Measurements from ENCODE around the gene ISG15.

Gene ISG15

DNA sequence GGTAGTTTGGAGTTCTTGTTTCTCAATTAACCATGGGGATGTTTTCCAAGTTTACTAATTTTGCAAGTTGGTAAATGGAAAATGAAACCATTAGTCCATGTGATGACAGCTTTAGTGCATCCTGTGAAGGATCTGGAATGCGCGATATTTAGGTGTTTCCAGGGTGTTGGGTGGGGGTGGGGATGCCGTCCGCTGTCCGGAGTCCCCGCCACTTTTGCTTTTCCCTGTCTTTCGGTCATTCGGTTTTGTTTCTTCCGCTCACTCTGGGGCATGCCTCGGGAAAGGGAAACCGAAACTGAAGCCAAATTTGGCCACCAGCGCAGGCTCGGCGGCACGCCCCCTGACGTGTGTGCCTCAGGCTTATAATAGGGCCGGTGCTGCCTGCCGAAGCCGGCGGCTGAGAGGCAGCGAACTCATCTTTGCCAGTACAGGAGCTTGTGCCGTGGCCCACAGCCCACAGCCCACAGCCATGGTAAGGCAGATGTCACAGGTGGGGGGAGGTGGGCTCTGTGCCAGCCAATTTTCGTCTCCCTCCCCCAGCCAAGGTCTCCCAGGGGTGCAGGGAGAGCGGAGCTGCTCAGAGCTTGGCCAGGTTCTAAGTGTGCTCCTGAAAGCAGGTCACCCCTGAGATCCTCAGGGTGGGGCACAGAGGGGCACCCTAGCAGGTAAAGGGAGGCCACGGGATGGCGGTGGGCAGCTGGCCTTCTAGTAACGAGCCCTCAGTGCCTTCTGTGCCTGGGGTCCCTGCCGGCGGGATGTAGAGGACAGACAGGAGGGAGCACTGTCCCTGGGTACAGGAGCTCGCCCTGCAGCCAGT, at the start of gene ISG15:
Gene ISG15 (plus strand): TSS at position 393 of the 817 bp plus-strand sequence. CDS start 77 bp downstream, at position 470.
- DNase-seq (ENCODE audit: low spot score): peak; percentile 74

DNA sequence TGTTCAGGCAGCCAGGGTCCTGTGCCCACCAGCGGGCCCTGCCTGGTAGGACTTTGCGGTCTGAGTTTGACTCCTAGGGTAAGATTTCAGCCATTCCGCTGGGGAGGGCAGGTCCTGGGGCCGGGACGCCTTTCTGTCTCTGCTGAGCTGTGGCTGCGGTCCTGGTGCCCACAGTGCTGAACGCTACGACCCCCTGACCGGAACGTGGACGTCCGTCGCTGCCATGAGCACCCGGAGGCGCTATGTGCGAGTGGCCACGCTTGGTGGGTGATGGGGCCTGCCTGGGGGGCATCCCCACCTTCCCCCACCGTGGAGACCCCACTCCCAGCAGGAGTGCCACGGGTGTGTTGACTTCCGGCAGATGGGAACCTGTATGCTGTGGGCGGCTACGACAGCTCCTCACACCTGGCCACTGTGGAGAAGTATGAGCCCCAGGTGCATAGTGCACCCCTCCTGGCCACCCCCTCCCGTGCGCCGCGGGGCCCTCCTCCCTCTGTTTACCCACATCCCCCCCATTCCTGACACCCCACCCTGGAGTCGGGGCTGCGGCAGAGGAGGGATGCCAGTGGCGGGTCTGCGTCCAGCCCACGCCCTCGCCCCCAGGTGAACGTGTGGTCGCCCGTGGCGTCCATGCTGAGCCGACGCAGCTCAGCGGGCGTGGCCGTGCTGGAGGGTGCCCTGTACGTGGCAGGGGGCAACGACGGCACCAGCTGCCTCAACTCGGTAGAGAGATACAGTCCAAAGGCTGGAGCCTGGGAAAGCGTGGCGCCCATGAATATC, 49.4 kb upstream of the ISG15 start:
- DNase-seq (ENCODE audit: low spot score): no peak

DNA sequence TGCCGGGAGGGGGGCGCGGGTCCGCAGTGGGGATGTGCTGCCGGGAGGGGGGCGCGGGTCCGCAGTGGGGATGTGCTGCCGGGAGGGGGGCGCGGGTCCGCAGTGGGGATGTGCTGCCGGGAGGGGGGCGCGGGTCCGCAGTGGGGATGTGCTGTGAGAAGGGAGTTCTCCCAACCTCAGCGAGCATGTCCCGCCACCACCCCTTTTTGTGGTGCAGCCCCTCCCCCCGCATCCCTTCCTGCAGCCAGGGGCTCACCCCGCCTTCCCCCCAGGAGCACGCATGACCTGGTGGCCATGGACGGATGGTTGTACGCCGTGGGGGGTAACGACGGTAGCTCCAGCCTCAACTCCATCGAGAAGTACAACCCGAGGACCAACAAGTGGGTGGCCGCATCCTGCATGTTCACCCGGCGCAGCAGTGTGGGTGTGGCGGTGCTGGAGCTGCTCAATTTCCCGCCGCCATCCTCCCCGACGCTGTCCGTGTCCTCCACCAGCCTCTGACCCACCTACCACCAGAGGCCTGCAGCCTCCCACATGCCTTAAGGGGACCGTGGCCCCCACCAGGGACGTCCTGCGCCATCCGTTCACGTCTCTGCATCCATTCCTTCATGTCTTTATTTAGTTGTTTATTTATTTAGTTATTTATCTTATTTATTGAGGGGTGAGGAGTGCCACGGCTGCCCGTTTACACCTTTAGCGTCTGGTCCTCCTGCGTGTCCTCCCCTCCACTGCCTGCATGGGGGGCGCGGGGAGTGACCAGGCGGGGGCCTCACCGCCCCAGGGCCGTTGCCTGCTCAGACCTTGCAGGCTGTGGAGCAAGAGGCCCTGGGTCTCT, 48.4 kb upstream of the ISG15 start:
- no peak for DNase-seq (ENCODE audit: low spot score)

DNA sequence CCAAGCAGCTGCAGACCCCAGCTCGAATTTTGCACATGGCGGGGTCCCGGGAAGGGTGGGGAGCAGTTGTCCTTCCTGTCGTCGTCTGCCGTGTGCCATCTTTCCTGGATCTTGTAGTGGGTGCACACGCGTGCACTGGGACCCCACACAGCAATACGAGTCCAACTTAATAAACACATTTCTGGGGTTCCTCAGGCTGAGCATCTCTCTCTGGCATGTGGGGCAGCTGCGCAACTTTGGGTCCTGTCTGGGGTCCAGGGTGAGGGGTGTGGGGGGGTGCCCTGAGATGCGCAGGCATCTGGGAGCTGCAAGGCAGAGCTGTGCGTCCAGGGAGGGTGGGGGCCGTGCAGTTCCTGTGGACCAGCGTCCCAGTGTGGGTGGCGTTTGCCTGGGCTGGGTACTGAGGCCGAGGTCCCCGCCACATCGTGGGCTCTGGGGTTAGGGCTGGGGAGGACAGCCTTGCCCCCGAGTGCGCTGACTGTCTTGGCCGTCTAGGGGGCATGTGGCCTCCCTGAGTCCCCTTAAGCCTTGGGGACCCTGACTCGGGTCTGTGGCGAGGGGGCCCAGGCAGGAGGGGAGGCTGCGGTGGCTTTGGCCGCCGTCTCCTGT, 47.7 kb upstream of the ISG15 start:
- DNase-seq (ENCODE audit: low spot score): no peak

DNA sequence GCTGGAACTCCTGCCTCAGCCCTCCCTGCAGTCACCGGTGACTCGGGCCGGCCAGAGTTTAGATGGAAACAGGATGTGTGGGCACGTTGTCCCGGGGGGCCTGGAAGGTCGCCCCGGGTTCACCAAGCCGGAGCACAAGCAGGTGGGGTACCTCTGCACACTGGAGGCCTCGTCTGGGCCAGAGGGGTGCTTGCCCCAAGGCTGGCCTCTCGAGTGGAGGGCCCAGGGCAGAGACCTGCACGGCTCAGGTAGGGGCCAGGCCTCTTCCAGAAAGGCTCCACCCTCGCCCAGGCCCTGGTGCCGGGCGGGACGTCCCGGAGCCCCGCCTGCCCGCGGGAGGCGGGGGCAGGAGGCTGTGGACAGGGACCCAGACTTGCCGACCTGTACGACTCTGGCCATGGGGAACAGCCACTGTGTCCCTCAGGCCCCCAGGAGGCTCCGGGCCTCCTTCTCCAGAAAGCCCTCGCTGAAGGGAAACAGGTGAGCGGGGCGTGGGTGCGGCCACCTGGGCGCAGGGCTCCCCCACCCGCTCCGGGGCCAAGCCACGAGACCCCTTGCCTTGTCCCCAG, 47.1 kb upstream of the ISG15 start, which contains the start of gene PLEKHN1:
Gene PLEKHN1 (plus strand): TSS at position 348 of the 569 bp plus-strand sequence. CDS start 50 bp downstream, at position 398.
- no peak for DNase-seq (ENCODE audit: low spot score)

DNA sequence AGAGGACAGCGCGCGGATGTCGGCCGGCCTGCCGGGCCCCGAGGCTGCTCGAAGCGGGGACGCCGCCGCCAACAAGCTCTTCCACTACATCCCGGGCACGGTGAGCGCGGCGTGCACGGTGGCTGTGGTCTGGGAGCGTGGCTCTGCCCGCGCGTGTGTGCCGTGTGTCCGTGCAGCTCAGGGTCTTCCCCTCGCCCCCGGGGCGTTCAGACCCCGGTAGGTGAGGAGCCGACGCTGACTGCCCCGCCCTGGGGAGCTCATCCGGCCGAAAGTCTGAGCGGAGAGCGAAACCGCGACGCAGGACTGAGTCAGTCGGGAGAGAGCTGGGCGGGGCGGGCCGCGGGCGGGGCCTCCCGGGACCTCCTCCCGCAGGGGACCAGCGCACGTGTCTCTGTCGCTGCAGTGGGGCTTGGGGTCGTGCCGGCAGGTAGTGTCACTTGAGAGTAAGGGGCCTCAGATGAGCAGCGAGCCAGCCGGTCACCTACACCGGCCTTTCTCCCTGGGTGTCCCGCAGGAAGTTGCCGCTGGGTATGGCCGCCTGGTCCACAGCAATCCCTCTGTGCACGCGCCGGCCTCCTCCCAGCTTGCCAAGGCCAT, 46.5 kb upstream of the ISG15 start:
- DNase-seq (ENCODE audit: low spot score): no peak

DNA sequence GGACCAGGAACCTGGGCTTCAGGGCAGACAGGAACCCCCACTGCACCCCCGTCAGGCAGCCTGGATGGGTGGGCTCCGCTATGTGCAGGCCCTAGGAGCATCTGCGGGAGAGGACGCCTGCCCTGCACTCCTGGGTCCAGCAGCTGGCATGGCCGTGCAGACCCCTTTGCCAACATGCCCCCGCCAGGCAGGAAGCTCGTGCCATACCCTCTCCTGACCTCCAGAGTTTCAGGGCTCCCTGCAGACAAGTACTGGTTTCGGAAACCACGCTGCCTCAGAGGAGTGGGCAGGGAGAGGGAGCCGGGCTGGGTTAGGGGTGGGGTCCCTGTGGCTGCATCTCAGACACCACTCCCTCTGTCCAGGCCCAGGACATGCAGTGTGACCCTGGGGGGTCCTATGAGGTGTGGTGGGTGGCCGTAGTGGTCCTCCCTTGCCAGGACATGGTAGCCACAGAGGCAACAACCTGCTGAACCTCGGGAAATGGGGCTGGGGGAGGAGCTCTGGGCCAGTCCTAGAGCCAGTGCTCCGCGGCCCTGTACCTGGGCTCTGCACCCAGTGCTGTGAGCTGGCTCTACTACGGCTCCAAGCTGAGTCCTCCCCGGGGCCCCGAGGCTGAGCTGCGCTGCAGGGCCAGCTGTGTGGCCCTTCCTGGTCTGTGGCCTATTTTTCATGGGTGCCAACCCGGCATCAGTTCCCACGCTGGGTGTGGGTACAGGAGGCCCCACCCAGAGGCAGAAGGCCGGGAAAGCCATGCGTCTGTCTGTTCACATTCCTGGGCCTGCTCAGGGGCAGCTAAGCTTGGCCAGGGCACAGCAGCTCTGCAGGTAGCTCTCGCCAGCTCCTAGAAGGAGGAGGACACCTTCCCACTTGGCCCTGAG, 45.6 kb upstream of the ISG15 start:
- no peak for DNase-seq (ENCODE audit: low spot score)

DNA sequence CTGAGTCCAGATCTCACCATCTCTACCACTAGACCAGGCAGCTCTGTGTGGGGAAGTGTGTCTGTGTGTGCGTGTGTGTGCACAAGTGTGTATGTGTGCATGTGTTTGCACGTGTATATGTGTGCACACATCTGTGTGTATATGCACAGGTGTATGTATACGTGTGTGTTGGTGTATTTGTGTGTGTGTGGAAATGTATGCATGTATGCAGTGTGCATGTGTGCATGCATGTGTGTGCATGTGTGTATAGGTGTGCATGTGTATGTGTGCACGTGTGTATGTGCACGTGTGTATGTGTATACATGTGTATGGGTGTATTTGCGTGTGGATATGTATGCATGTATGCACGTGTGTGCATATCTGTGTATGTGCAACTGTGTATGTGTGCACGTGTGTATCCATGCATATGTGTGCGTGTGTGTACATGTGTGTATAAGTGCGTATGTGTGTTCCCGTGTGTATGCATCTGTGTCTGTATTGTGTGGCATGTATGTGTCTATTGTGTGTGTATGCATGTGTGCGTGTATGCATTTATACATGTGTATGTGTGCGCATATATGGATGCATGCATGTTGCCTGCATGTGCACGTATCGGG, 43.9 kb upstream of the ISG15 start:
- DNase-seq (ENCODE audit: low spot score): no peak

DNA sequence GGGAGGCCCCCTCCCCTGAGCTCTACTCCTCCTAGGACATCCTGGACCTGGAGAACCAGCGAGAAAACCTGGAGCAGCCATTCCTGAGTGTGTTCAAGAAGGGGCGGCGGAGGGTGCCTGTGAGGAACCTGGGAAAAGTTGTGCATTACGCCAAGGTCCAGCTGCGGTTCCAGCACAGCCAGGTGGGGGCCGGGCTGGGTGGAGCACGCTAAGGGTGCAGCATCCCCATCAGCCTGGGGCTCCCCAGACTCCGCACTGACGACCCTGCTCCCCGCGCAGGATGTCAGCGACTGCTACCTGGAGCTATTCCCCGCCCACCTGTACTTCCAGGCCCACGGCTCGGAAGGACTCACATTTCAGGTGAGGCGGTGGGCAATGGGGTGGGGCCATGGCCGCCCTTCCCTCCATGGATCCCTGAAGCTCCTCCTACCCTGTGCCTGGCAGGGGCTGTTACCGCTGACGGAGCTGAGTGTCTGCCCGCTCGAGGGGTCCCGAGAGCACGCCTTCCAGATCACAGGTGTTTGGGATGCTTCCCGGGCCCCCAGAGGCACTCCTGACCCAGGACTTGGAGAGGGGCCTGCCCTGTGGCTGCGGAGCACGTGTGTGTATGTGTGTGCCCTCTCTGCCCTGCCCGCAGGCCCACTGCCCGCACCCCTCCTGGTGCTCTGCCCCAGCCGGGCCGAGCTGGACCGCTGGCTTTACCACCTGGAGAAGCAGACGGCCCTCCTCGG, 42.9 kb upstream of the ISG15 start:
- no peak for DNase-seq (ENCODE audit: low spot score)

DNA sequence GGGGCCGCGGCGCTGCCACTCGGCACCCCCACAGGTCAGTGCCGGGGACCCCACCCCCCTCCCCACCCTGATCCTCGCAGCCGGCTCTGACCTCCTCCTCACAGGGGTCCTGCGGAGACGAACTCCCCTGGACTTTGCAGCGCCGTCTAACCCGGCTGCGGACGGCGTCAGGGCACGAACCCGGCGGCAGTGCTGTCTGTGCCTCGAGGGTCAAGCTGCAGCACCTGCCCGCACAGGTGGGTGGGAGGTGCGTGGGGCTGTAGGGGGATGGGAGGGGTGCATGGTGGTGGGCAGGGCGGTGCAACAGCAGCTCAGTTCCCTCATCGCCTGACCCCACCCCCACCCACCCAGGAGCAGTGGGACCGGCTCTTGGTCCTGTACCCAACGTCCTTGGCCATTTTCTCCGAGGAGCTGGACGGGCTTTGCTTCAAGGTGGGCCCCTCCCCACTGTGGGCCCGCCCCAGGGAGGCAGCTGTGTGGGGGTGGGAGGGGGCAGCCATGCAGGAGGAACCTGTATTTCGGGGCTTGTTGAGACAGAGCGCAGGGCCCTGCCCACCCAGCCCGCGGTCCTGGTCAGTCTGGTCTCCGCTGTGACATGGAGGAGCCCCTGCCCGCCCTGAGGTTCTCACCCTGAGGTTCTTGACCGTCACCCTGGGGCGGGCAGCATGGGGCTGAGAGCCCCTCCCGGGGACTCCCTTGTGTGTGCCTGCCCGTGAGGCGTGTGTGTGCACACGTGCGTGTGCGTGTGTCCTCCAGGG, 42.1 kb upstream of the ISG15 start:
- no peak for DNase-seq (ENCODE audit: low spot score)

DNA sequence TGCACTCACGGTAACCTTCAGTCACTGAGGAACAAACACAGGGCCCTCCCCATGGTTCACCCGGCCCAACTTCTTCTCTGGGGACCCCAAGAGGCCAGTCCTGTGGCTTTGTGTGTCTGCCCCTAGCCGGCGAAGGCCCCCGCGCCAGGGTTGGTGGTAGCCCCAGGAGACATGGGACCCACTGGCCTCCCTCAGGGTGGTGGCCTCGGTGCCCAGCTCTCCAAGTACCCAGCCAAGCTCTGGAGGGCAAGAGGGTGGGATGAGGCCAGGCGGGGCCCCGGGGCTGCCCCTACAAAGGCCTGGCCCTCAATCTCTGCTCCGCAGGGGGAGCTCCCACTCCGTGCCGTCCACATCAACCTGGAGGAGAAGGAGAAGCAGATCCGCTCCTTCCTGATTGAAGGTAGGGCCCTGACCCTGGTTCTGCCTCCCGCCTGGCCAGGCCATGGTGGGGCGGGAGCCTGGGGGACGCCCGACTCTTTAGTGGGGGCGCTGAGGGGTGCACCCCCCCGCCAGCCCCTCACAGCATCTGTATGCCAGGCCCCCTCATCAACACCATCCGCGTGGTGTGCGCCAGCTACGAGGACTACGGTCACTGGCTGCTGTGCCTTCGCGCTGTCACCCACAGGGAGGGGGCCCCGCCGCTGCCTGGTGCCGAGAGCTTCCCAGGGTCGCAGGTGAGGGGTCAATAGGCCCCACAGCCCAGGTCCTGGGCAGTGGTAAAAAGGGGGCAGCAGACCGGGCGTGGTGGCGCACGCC, 41.4 kb upstream of the ISG15 start:
- DNase-seq (ENCODE audit: low spot score): no peak

DNA sequence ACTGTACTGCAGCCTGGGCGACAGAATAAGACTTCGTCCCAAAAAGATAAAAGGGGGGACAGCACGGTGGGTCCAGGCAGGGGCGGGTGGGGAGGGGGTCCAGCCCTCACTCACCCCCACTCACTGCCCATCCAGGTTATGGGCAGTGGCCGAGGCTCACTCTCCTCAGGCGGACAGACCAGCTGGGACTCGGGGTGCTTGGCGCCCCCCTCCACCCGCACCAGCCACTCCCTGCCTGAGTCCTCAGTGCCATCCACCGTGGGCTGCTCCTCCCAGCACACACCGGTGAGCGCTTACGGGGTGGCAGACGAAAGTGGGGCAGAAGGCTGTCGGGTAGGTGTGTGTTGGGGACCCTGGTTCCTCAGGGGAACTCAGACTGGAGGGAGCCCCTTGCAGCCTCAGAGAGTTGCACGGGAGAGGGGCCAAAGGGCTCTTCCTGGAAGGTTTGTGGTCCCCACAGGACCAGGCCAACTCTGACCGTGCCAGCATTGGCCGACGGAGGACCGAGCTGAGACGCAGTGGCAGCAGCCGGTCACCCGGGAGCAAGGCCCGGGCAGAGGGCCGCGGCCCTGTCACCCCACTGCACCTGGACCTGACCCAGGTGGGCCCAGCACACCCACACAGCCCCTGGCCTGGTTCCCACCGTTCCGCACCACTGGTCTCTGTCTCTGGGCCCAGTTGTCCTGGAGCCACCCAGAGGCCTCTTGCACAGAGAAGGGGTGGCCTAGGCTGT, 40.4 kb upstream of the ISG15 start:
- no peak for DNase-seq (ENCODE audit: low spot score)

DNA sequence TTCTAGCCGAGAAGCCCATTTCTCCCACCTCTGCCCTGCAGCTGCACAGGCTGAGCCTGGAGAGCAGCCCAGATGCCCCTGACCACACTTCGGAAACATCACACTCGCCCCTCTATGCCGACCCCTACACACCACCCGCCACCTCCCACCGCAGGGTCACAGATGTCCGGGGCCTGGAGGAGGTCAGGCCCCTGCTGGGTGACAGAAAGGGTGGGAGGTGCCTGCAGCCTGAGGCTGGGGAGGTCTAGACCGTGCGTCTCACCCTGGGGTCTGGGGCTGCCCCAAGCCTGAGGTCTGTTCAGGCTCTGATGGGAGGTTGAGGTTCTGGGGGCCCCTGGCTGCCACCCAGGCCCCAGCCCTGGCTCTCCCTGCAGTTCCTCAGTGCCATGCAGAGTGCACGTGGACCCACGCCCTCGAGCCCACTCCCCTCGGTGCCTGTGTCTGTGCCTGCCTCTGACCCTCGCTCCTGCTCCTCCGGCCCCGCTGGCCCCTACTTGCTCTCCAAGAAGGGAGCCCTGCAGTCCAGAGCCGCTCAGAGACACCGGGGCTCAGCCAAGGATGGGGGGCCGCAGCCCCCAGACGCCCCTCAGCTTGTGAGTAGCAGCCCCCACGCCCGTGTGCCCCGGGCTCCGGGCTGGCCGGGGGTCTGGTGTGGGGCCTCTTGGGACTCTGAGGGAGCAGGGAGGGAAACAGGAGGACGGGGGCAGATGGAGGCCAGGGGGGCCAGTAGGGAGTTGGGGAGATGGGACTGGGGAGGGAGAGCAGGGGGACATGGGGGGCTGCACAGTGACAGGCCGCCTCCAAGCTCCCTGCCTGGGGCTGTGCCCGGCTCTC, 39.6 kb upstream of the ISG15 start:
- no peak for DNase-seq (ENCODE audit: low spot score)

DNA sequence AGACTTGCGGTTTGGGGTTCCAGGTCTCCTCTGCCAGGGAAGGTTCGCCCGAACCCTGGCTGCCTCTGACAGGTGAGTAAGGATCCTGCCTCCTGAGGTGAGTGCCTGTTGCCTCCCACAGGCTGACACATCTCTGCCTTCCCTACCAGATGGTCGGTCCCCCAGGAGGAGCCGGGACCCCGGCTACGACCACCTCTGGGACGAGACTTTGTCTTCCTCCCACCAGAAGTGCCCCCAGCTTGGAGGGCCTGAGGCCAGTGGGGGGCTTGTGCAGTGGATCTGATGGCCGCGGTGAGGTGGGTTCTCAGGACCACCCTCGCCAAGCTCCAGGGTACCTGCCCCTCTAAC, 39.0 kb upstream of the ISG15 start:
- no peak for DNase-seq (ENCODE audit: low spot score)

DNA sequence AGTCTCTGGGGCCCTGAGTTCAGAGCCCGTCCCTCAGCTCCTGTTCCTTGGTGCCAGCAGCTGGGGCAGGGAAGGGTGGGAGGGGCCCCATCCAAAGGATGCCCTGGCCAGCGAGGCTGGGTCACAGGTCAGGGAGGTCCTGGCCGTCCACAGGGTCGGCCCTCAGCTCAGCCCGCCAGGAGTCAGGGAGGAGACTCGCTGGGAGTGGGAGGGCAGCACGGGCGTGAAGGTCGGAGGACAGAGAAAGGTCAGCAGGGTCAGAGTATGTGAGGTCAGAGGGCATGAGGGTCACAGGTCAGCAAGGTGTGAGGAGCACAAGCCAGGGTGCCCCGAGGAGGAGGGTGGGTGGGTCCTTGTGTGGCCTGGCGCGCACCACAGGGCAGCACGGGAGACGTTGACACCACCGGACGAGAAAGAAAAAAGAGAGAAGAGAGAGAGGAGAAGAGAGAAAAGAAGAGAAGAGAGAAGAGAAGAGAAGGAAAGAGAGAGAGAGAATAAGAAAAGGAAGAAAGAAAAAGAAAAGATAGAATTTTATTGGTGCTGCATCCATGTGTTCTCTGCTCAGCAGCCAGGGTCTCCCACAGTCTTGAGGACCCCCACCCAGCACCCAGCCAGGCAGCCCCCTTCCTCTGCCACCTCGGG, 38.5 kb upstream of the ISG15 start:
- DNase-seq (ENCODE audit: low spot score): no peak

Data from cerebellar cortex (tissue), 1 donor.